Measurements from ENCODE around the gene CCDC54. TPM values are rescaled to one million over a fixed set of nuclear protein-coding genes. Genes with fewer than 3 reads are reported as not detected.
A peak's percentile ranks its signal among the peaks of the same experiment; 100 is the strongest.
"Not testable (repeated sequence)": the region's sequence is repeated elsewhere in the genome, so short reads cannot be mapped to it uniquely, and the experiment has no call there.

Gene CCDC54
- total RNA-seq, result not detected

- no peak for DNase-seq (ENCODE audit: low spot score in 2 of 2)
- no peak for FAIRE-seq
Measured at GRCh38 chr3:107377151-107377550, at the start of gene CCDC54. Gene CCDC54 (plus strand): TSS chr3:107377439. CDS start chr3:107377588, 149 bp downstream.

GRCh38 chr3:107328069-107328468, 49.2 kb upstream of the CCDC54 start:
- FAIRE-seq (no peak), DNase-seq (ENCODE audit: low spot score in 2 of 2) (no peak)

- no peak for DNase-seq (ENCODE audit: low spot score in 2 of 2)
Measured at GRCh38 chr3:107329088-107329487, 48.2 kb upstream of the CCDC54 start.

GRCh38 chr3:107339690-107340089, 37.5 kb upstream of the CCDC54 start:
- not testable (repeated sequence) for DNase-seq (ENCODE audit: low spot score in 2 of 2); FAIRE-seq

More at GRCh38 chr3:107329088-107329487, 48.2 kb upstream of the CCDC54 start:
- no peak for FAIRE-seq

- no peak for FAIRE-seq
- DNase-seq (ENCODE audit: low spot score in 2 of 2), result no peak
Measured at GRCh38 chr3:107344722-107345121, 32.5 kb upstream of the CCDC54 start.

GRCh38 chr3:107345822-107346405, 31.3 kb upstream of the CCDC54 start:
- FAIRE-seq (no peak), DNase-seq (ENCODE audit: low spot score in 2 of 2) (no peak)

GRCh38 chr3:107346564-107346963, 30.7 kb upstream of the CCDC54 start:
- DNase-seq (ENCODE audit: low spot score in 2 of 2) (no peak), FAIRE-seq (no peak)

- no peak for DNase-seq (ENCODE audit: low spot score in 2 of 2)
- FAIRE-seq, result no peak
Measured at GRCh38 chr3:107347751-107348150, 29.5 kb upstream of the CCDC54 start.

- DNase-seq (ENCODE audit: low spot score in 2 of 2), result no peak
Measured at GRCh38 chr3:107356706-107357105, 20.5 kb upstream of the CCDC54 start.

GRCh38 chr3:107361633-107362032, 15.6 kb upstream of the CCDC54 start:
- FAIRE-seq (no peak), DNase-seq (ENCODE audit: low spot score in 2 of 2) (no peak)

More at GRCh38 chr3:107356706-107357105, 20.5 kb upstream of the CCDC54 start:
- no peak for FAIRE-seq

- FAIRE-seq, result no peak
- DNase-seq (ENCODE audit: low spot score in 2 of 2), result no peak
Measured at GRCh38 chr3:107365051-107365450, 12.2 kb upstream of the CCDC54 start.

- FAIRE-seq (no peak), DNase-seq (ENCODE audit: low spot score in 2 of 2) (no peak)
Measured at GRCh38 chr3:107366766-107367165, 10.5 kb upstream of the CCDC54 start.

- no peak for FAIRE-seq
Measured at GRCh38 chr3:107367353-107367752, 9.9 kb upstream of the CCDC54 start.

GRCh38 chr3:107368654-107369398, 8.4 kb upstream of the CCDC54 start:
- DNase-seq (ENCODE audit: low spot score in 2 of 2) (no peak), FAIRE-seq (no peak)

More at GRCh38 chr3:107367353-107367752, 9.9 kb upstream of the CCDC54 start:
- DNase-seq (ENCODE audit: low spot score in 2 of 2), result no peak

- DNase-seq (ENCODE audit: low spot score in 2 of 2), result no peak
- peak; percentile 60 for FAIRE-seq
Measured at GRCh38 chr3:107369791-107370190, 7.4 kb upstream of the CCDC54 start.

GRCh38 chr3:107370907-107371306, 6.3 kb upstream of the CCDC54 start:
- FAIRE-seq, result no peak
- DNase-seq (ENCODE audit: low spot score in 2 of 2), result no peak

GRCh38 chr3:107372506-107372905, 4.7 kb upstream of the CCDC54 start:
- DNase-seq (ENCODE audit: low spot score in 2 of 2) (no peak), FAIRE-seq (no peak)

GRCh38 chr3:107373896-107374295, 3.3 kb upstream of the CCDC54 start:
- FAIRE-seq, result no peak
- no peak for DNase-seq (ENCODE audit: low spot score in 2 of 2)

GRCh38 chr3:107375682-107376081, 1.6 kb upstream of the CCDC54 start:
- no peak for DNase-seq (ENCODE audit: low spot score in 2 of 2)
- no peak for FAIRE-seq

- FAIRE-seq, result no peak
- no peak for DNase-seq (ENCODE audit: low spot score in 2 of 2)
Measured at GRCh38 chr3:107382631-107383030, 5.4 kb downstream of the CCDC54 start.

GRCh38 chr3:107384428-107384827, 7.2 kb downstream of the CCDC54 start:
- DNase-seq (ENCODE audit: low spot score in 2 of 2) (no peak), FAIRE-seq (no peak)

GRCh38 chr3:107384907-107385306, 7.7 kb downstream of the CCDC54 start:
- peak; percentile 75 for FAIRE-seq
- peak in 1 of 2 donors; percentile 29 for DNase-seq (ENCODE audit: low spot score in 2 of 2)

Data from frontal cortex (tissue), 4 donors.